MM.1S (cell line): ENCODE results near the gene PELO.

Source experiments
- DNase-seq: peaks from one replicate; pipeline ENCODE4 v3.0.0-alpha.2; 2015
- H2AFZ ChIP-seq: fragments of 300-600 bp; sonication (generic); 2 replicates; pipeline ENCODE4 v1.6.0; 2016; ENCODE audit warnings: antibody characterized with exemption, low read length
- H3F3A ChIP-seq: fragments of 300-600 bp; sonication (generic); 2 replicates; pipeline ENCODE4 v1.6.1; 2016; ENCODE audit warnings: mild to moderate bottlenecking, antibody characterized with exemption, low read length, moderate library complexity, mixed read lengths; ENCODE audit not compliant: insufficient read depth
- H3K27ac ChIP-seq: fragments of 300-600 bp; sonication (generic); 2 replicates; pipeline ENCODE4 v1.5.1; 2016; ENCODE audit warnings: mild to moderate bottlenecking, low read length
- H3K27me3 ChIP-seq: fragments of 300-600 bp; sonication (generic); replicated peaks from 2 replicates; pipeline ENCODE4 v1.6.0; 2016; ENCODE audit warnings: low read length; ENCODE audit not compliant: insufficient read depth
- H3K36me3 ChIP-seq: fragments of 300-600 bp; sonication (generic); replicated peaks from 2 replicates; pipeline ENCODE4 v1.6.1; 2016; ENCODE audit warnings: mild to moderate bottlenecking, low read length, mixed read lengths; ENCODE audit not compliant: insufficient read depth
- H3K4me1 ChIP-seq: fragments of 300-600 bp; sonication (generic); 2 replicates; pipeline ENCODE4 v1.6.1; 2016; ENCODE audit warnings: low read length, mixed read lengths
- H3K4me2 ChIP-seq: fragments of 300-600 bp; sonication (generic); 2 replicates; pipeline ENCODE4 v1.6.0; 2016; ENCODE audit warnings: low read depth, low read length
- H3K4me3 ChIP-seq: fragments of 300-600 bp; sonication (generic); 2 replicates; pipeline ENCODE4 v1.5.1; 2016; ENCODE audit warnings: low read length, mixed read lengths
- H3K79me2 ChIP-seq: fragments of 300-600 bp; sonication (generic); 2 replicates; pipeline ENCODE4 v1.6.1; 2016; ENCODE audit warnings: mixed run types, low read length, mixed read lengths
- H3K9ac ChIP-seq: fragments of 300-600 bp; sonication (generic); 2 replicates; pipeline ENCODE4 v1.6.1; 2016; ENCODE audit warnings: low read length, mixed read lengths
- H3K9me2 ChIP-seq: fragments of 300-600 bp; sonication (generic); replicated peaks from 2 replicates; pipeline ENCODE4 v1.6.1; 2016; ENCODE audit warnings: mild to moderate bottlenecking, low read length, mixed read lengths; ENCODE audit not compliant: insufficient read depth
- H3K9me3 ChIP-seq: fragments of 300-600 bp; sonication (generic); replicated peaks from 2 replicates; pipeline ENCODE4 v1.6.1; 2016; ENCODE audit warnings: mild to moderate bottlenecking, low read length, mixed read lengths; ENCODE audit not compliant: insufficient read depth
- H4K20me1 ChIP-seq: fragments of 300-600 bp; sonication (generic); 2 replicates; pipeline ENCODE4 v1.6.1; 2016; ENCODE audit warnings: mild to moderate bottlenecking, low read length, moderate library complexity, mixed read lengths; ENCODE audit not compliant: insufficient read depth
- CTCF ChIP-seq: fragments of 300-600 bp; sonication (generic); IDR thresholded peaks from 2 replicates; pipeline ENCODE4 v1.5.1; 2016; ENCODE audit warnings: antibody characterized with exemption, low read length, mixed read lengths
- EZH2 ChIP-seq: fragments of 300-600 bp; sonication (generic); optimal IDR thresholded peaks from 2 replicates; pipeline ENCODE3; 2017; ENCODE audit warnings: low read depth, mild to moderate bottlenecking, antibody characterized with exemption, low read length, mixed read lengths
- EZH2phosphoT487 ChIP-seq: fragments of 300-600 bp; sonication (generic); IDR thresholded peaks from 2 replicates; pipeline ENCODE4 v1.6.1; 2018; ENCODE audit warnings: antibody characterized with exemption, low read length

Gene PELO

GRCh38 chr5:52767766-52768480, 19.8 kb upstream of the PELO start:
- no peaks in the 10 kb centered on the region for H4K20me1 ChIP-seq
- H3K27me3 ChIP-seq: no peaks in the 10 kb centered on the region
- no peak overlapping the region for H2AFZ ChIP-seq
- no peak for DNase-seq
- peaks cover 5% of the 10 kb centered on the region; the same call in 1 of the 2 replicates for H3F3A ChIP-seq
- H3K36me3 ChIP-seq: no peaks in the 10 kb centered on the region
- no peaks in the 10 kb centered on the region for H3K9me3 ChIP-seq
- TF ChIP-seq EZH2phosphoT487: no peak
- TF ChIP-seq CTCF: no peak
- TF ChIP-seq EZH2: no peak
- H3K79me2 ChIP-seq: no peaks in the 10 kb centered on the region
- H3K4me3 ChIP-seq: no peak overlapping the region
- no peak overlapping the region for H3K9ac ChIP-seq
- H3K4me1 ChIP-seq: peaks cover 6% of the 10 kb centered on the region
- no peak overlapping the region for H3K27ac ChIP-seq
- no peaks in the 10 kb centered on the region for H3K9me2 ChIP-seq
- H3K4me2 ChIP-seq: no peak overlapping the region

GRCh38 chr5:52769061-52769460, 18.7 kb upstream of the PELO start:
- no peak for DNase-seq
- H3K27me3 ChIP-seq: no peaks in the 10 kb centered on the region
- TF ChIP-seq EZH2phosphoT487: no peak
- TF ChIP-seq CTCF: no peak
- TF ChIP-seq EZH2: no peak
- no peaks in the 10 kb centered on the region for H3K9me2 ChIP-seq
- H3K79me2 ChIP-seq: no peaks in the 10 kb centered on the region
- peaks cover 6% of the 10 kb centered on the region for H3K4me1 ChIP-seq
- no peak overlapping the region for H2AFZ ChIP-seq
- no peak overlapping the region for H3K27ac ChIP-seq
- H4K20me1 ChIP-seq: no peaks in the 10 kb centered on the region
- H3K36me3 ChIP-seq: no peaks in the 10 kb centered on the region
- no peaks in the 10 kb centered on the region for H3K9me3 ChIP-seq
- H3K9ac ChIP-seq: no peak overlapping the region
- no peak overlapping the region for H3K4me2 ChIP-seq
- no peak overlapping the region for H3K4me3 ChIP-seq
- peaks cover 5% of the 10 kb centered on the region; the same call in 1 of the 2 replicates for H3F3A ChIP-seq

- Histone ChIP-seq H3K27ac (no peak overlapping the region), H3K4me2 (no peak overlapping the region), H4K20me1 (no peaks in the 10 kb centered on the region), H3K4me1 (peaks cover 6% of the 10 kb centered on the region), H2AFZ (no peak overlapping the region), H3K9me2 (no peaks in the 10 kb centered on the region), H3K9me3 (no peaks in the 10 kb centered on the region), H3K27me3 (no peaks in the 10 kb centered on the region), H3F3A (peaks cover 5% of the 10 kb centered on the region; the same call in 1 of the 2 replicates), H3K79me2 (no peaks in the 10 kb centered on the region), H3K9ac (no peak overlapping the region), H3K36me3 (no peaks in the 10 kb centered on the region), H3K4me3 (no peak overlapping the region)
- TF ChIP-seq EZH2phosphoT487 (no peak), EZH2 (no peak), CTCF (no peak)
- DNase-seq: no peak
Measured at GRCh38 chr5:52770287-52770939, 17.3 kb upstream of the PELO start.
